Measurements from ENCODE around the gene DUOX1.
A peak's percentile ranks its signal among the peaks of the same experiment; 100 is the strongest.

The DUOX1 gene

DNA sequence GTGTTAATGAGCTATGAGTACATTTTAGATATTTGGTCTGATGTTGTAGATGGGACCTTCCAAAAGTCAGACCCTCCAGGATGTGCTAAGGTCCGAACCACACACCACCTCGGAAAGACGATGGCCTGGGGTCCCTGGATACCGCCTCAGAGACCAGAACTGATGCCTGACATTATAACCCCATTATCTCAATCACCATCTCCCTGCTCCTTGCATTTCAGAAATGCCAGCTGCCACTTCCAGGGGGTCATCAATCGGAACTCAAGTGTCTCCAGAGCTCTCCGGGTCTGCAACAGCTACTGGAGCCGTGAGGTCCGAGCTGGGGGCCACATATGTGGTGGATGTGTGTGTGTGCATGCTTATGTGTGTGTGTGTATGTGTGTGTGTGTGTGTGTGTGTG is 7.9 kb downstream of the DUOX1 start:
- TF ChIP-seq, protein P1, sequence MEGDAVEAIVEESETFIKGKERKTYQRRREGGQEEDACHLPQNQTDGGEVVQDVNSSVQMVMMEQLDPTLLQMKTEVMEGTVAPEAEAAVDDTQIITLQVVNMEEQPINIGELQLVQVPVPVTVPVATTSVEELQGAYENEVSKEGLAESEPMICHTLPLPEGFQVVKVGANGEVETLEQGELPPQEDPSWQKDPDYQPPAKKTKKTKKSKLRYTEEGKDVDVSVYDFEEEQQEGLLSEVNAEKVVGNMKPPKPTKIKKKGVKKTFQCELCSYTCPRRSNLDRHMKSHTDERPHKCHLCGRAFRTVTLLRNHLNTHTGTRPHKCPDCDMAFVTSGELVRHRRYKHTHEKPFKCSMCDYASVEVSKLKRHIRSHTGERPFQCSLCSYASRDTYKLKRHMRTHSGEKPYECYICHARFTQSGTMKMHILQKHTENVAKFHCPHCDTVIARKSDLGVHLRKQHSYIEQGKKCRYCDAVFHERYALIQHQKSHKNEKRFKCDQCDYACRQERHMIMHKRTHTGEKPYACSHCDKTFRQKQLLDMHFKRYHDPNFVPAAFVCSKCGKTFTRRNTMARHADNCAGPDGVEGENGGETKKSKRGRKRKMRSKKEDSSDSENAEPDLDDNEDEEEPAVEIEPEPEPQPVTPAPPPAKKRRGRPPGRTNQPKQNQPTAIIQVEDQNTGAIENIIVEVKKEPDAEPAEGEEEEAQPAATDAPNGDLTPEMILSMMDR (IDR thresholded peaks at IDR 0.05; ENCODE audit: control insufficient read depth, extremely low read depth, insufficient read depth) = no peak
- no peak for DNase-seq (ENCODE audit: low read depth)
- no peak overlapping the region for H3K4me3 ChIP-seq (ENCODE audit: low read depth, low read length)

GRCh38 chr15:45138814-45139765 is 9.3 kb downstream of the DUOX1 start:
- TF ChIP-seq, protein P1 (IDR thresholded peaks at IDR 0.05; ENCODE audit: control insufficient read depth, extremely low read depth, insufficient read depth) = no peak
- no peak for DNase-seq (ENCODE audit: low read depth)
- no peak overlapping the region for H3K4me3 ChIP-seq (ENCODE audit: low read depth, low read length)

GRCh38 chr15:45139770-45140169 is 10.0 kb downstream of the DUOX1 start:
- TF ChIP-seq, protein P1 (IDR thresholded peaks at IDR 0.05; ENCODE audit: control insufficient read depth, extremely low read depth, insufficient read depth) = no peak
- DNase-seq (ENCODE audit: low read depth) = peak; percentile 70
- no peak overlapping the region for H3K4me3 ChIP-seq (ENCODE audit: low read depth, low read length)

- H3K4me3 ChIP-seq (ENCODE audit: low read depth, low read length) = no peak overlapping the region
- no peak for DNase-seq (ENCODE audit: low read depth)
- TF ChIP-seq, protein P1 (IDR thresholded peaks at IDR 0.05; ENCODE audit: control insufficient read depth, extremely low read depth, insufficient read depth) = no peak
These were observed 10.9 kb downstream of the DUOX1 start for GRCh38 chr15:45140557-45141250.

DNA sequence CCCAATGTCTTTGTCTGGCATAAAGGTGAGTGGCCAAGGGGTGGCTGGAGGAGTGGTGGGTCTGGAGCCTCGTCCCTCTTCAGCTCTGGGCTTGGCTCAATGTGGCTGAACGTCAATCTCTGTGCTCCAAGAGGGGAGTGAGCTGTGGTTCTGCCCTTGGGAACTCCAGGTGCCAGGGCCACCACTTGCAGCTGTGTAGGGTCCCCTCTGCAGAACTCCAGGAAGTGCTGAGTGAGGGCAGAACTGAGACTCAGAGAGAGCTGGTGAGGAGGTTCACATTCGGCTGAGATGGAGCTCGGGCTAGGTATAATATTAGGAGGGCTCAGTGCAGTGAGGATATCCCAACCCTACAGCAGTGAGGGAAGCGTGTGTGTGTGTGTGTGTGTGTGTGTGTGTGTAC is 11.6 kb downstream of the DUOX1 start:
- no peak for DNase-seq (ENCODE audit: low read depth)
- no peak overlapping the region for H3K4me3 ChIP-seq (ENCODE audit: low read depth, low read length)
- TF ChIP-seq, protein P1 (IDR thresholded peaks at IDR 0.05; ENCODE audit: control insufficient read depth, extremely low read depth, insufficient read depth) = no peak

- TF ChIP-seq, protein P1 (IDR thresholded peaks at IDR 0.05; ENCODE audit: control insufficient read depth, extremely low read depth, insufficient read depth) = no peak
- no peak overlapping the region for H3K4me3 ChIP-seq (ENCODE audit: low read depth, low read length)
- no peak for DNase-seq (ENCODE audit: low read depth)
These were observed 13.3 kb downstream of the DUOX1 start for GRCh38 chr15:45143056-45143455.

All from LNCaP clone FGC (cell line).